HepG2 (cell line): ENCODE data around the gene DNMT1. TPM values are rescaled to one million over a fixed set of nuclear protein-coding genes. Genes with fewer than 3 reads are reported as not detected.

Source experiments
- BHLHE40 ChIP-seq: IDR thresholded peaks from 2 replicates; pipeline ENCODE4 v1.6.1; 2011; ENCODE audit warnings: low read length, improper control_type of control experiment
- CCDC6 ChIP-seq: sonication (generic); formaldehyde crosslinking; IDR thresholded peaks from 2 replicates; pipeline ENCODE4 v1.8.1; 2022; ENCODE audit warnings: mild to moderate bottlenecking, missing genetic modification reagents, moderate library complexity
- ETV5 ChIP-seq: IDR thresholded peaks from 2 replicates; pipeline ENCODE4 v1.6.1; 2018; ENCODE audit warnings: missing biosample characterization, missing genetic modification reagents, inconsistent platforms, borderline replicate concordance
- FOXJ3 ChIP-seq: sonication (generic); formaldehyde crosslinking; IDR thresholded peaks from 2 replicates; pipeline ENCODE4 v1.4.0; 2020; ENCODE audit warnings: missing genetic modification reagents, mild to moderate bottlenecking, borderline replicate concordance
- HOXA9 ChIP-seq: sonication (generic); formaldehyde crosslinking; IDR thresholded peaks from 2 replicates; pipeline ENCODE4 v1.8.1; 2022; ENCODE audit warnings: missing genetic modification reagents, mild to moderate bottlenecking, moderate library complexity, borderline replicate concordance
- MTA3 ChIP-seq: sonication (generic); formaldehyde crosslinking; IDR thresholded peaks from 2 replicates; pipeline ENCODE4 v1.4.0; 2020; ENCODE audit warnings: missing genetic modification reagents
- MZF1 ChIP-seq: sonication (generic); formaldehyde crosslinking; IDR thresholded peaks from 2 replicates; pipeline ENCODE4 v1.8.1; 2023; ENCODE audit warnings: mild to moderate bottlenecking, missing genetic modification reagents, borderline replicate concordance
- PHF21A ChIP-seq: sonication (generic); formaldehyde crosslinking; IDR thresholded peaks from 2 replicates; pipeline ENCODE4 v1.5.0; 2020; ENCODE audit warnings: mild to moderate bottlenecking, missing genetic modification reagents
- PITX1 ChIP-seq: sonication (generic); formaldehyde crosslinking; IDR thresholded peaks from 2 replicates; pipeline ENCODE4 v1.5.1; 2020; ENCODE audit warnings: mild to moderate bottlenecking, missing genetic modification reagents
- RBAK ChIP-seq: sonication (generic); formaldehyde crosslinking; IDR thresholded peaks from 2 replicates; pipeline ENCODE4 v1.5.1; 2020; ENCODE audit warnings: mild to moderate bottlenecking, missing genetic modification reagents
- SAFB2 ChIP-seq: sonication (generic); formaldehyde crosslinking; IDR thresholded peaks from 2 replicates; pipeline ENCODE4 v1.5.1; 2020; ENCODE audit warnings: missing genetic modification reagents, low read depth, mild to moderate bottlenecking, borderline replicate concordance
- SRSF4 ChIP-seq: fragments of 200-400 bp; formaldehyde crosslinking; IDR thresholded peaks from one replicate; pipeline ENCODE4 v1.6.1; 2018; ENCODE audit warnings: mild to moderate bottlenecking, low read depth, low read length, moderate library complexity; ENCODE audit not compliant: poor library complexity, severe bottlenecking
- TEAD2 ChIP-seq: sonication (generic); formaldehyde crosslinking; IDR thresholded peaks from 2 replicates; pipeline ENCODE4 v1.9.0; 2021; ENCODE audit warnings: missing genetic modification reagents
- TMF1 ChIP-seq: sonication (generic); formaldehyde crosslinking; IDR thresholded peaks from 2 replicates; pipeline ENCODE4 v1.8.1; 2022; ENCODE audit warnings: low read depth, missing genetic modification reagents
- TOE1 ChIP-seq: sonication (generic); formaldehyde crosslinking; IDR thresholded peaks from 2 replicates; pipeline ENCODE4 v1.4.0; 2020; ENCODE audit warnings: mild to moderate bottlenecking, missing genetic modification reagents
- ZC3H13 ChIP-seq: sonication (generic); formaldehyde crosslinking; IDR thresholded peaks from 2 replicates; pipeline ENCODE4 v1.8.1; 2023; ENCODE audit warnings: mild to moderate bottlenecking, missing genetic modification reagents, moderate library complexity
- ZFY ChIP-seq: sonication (generic); formaldehyde crosslinking; IDR thresholded peaks from 2 replicates; pipeline ENCODE4 v1.4.0; 2020; ENCODE audit warnings: missing genetic modification reagents
- ZNF296 ChIP-seq: sonication (generic); formaldehyde crosslinking; conservative IDR thresholded peaks from 2 replicates; pipeline ENCODE4 v1.5.0; 2020; ENCODE audit warnings: mild to moderate bottlenecking, missing genetic modification reagents
- ZNF33A ChIP-seq: sonication (generic); formaldehyde crosslinking; IDR thresholded peaks from 2 replicates; pipeline ENCODE4 v1.5.1; 2020; ENCODE audit warnings: missing genetic modification reagents, mild to moderate bottlenecking, moderate library complexity, borderline replicate concordance
- ZNF652 ChIP-seq: IDR thresholded peaks from 2 replicates; pipeline ENCODE4 v1.6.1; 2016; ENCODE audit warnings: low read depth, borderline replicate concordance
- ZNF724P ChIP-seq: sonication (generic); formaldehyde crosslinking; IDR thresholded peaks from 2 replicates; pipeline ENCODE4 v1.8.0; 2022; ENCODE audit warnings: missing genetic modification reagents, borderline replicate concordance
- polyA plus RNA-seq, 8 experiments: library from polyadenylated mRNA; depleted of rRNA in 3 of 8; stranded (reverse) in 7 of 8; unstranded in 1 of 8; fragments of >200 nt; fragmentation: Illumina TruSeq in 4 of 8; extraction: Trizol in 4 of 8; gene quantifications; 2 replicates each; pipeline versions ENCODE4 v1.2.1 to v1.2.3, GENCODE V29; 2011 to 2016; ENCODE audit warnings: low read depth in 4 of 8, missing spikeins in 1 of 8, mixed read lengths in 1 of 8; ENCODE audit not compliant: insufficient read depth in 1 of 8
- total RNA-seq, 5 experiments: library from RNA; depleted of rRNA; stranded (reverse); fragments of >200 nt; fragmentation: Illumina TruSeq; extraction: Trizol; gene quantifications; 2 replicates each; pipeline ENCODE4 v1.2.3, GENCODE V29; 2016; ENCODE audit warnings: low read depth in 1 of 5
- TF ChIP-seq, protein P1 (sequence below): sonication (generic); formaldehyde crosslinking; IDR thresholded peaks from 2 replicates; pipeline ENCODE4 v1.4.0; 2020; ENCODE audit warnings: mild to moderate bottlenecking, missing genetic modification reagents
- TF ChIP-seq, protein P2 (sequence below): sonication (generic); formaldehyde crosslinking; IDR thresholded peaks from 2 replicates; pipeline ENCODE4 v1.5.0; 2020; ENCODE audit warnings: mild to moderate bottlenecking, low read depth, missing genetic modification reagents, borderline replicate concordance
- TF ChIP-seq, protein P3 (sequence below), 2 experiments: IDR thresholded peaks; 2 replicates each; pipeline ENCODE4 v1.6.1; 2011 to 2012; ENCODE audit warnings: low read length in 2 of 2, borderline replicate concordance in 1 of 2, low read depth in 1 of 2, mild to moderate bottlenecking in 1 of 2, moderate library complexity in 1 of 2
- TF ChIP-seq, protein P4 (sequence below): IDR thresholded peaks from 2 replicates; pipeline ENCODE4 v1.6.1; 2018; ENCODE audit warnings: missing genetic modification reagents

DNMT1 gene
- total and polyA plus RNA-seq, 2 of the 13 experiments (the other 11 are each of a cell fraction or from before 2014, with no cell fraction given) = 31.2 to 91.1 TPM

DNA sequence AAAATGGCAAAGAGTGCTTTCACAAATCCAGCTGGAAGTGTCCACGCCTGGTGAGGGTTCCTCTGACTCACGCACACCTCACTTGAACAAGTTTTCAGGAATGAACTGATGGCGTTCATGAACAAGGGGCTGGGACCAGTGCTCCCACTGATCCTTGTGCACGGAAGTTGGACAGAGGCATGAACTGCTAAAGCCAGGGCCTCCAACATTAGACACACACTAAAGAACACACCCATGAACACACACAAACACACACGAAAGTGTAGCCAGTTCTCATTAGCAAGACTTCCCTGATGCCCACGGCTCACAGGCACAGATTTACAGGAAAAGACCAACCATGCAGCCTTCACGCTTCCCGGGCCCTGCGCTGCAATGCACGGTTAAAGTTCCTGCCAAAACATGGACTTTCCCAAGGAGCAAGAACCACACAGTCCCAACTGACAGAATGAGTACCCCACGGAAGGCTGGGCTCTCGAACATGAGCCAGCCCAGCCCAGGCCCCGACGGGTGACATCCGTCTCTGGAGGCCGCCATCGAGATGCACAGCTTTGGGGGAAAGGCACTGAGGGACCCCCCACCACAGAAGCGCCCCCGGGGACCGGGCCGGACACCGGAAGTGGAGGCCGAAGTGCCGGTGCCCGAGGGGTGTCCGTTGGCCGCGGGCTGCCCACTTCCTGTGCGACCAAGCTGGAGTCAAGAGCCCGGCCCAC is 808 bp downstream of the DNMT1 start (continued):
- TF ChIP-seq ETV5 (CRISPR knock-in tag) (no peak; the same call in 1 of the 2 replicates), ZFY (CRISPR knock-in tag) (peak; percentile 74; the same call in 1 of the 2 replicates), RBAK (CRISPR knock-in tag) (no peak), PHF21A (CRISPR knock-in tag) (no peak), FOXJ3 (CRISPR knock-in tag) (peak; percentile 42; the same call in 1 of the 2 replicates), HOXA9 (CRISPR knock-in tag) (0 out of 2 replicates have a peak, but pooled peaks have one; percentile 19), ZC3H13 (CRISPR knock-in tag) (no peak), TEAD2 (CRISPR knock-in tag) (no peak), SAFB2 (no peak), TOE1 (no peak; the same call in 1 of the 2 replicates), SRSF4 (no peak), ZNF652 (CRISPR knock-in tag) (no peak), PITX1 (no peak), CCDC6 (CRISPR knock-in tag) (no peak), BHLHE40 (no peak), ZNF724P (CRISPR knock-in tag) (no peak), ZNF33A (CRISPR knock-in tag) (no peak), MTA3 (no peak), TMF1 (CRISPR knock-in tag) (no peak), ZNF296 (CRISPR knock-in tag) (0 out of 2 replicates have a peak, but pooled peaks have one; percentile 26), MZF1 (CRISPR knock-in tag) (no peak)
- TF ChIP-seq, protein P1, sequence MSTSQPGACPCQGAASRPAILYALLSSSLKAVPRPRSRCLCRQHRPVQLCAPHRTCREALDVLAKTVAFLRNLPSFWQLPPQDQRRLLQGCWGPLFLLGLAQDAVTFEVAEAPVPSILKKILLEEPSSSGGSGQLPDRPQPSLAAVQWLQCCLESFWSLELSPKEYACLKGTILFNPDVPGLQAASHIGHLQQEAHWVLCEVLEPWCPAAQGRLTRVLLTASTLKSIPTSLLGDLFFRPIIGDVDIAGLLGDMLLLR = no peak
- TF ChIP-seq, protein P2, sequence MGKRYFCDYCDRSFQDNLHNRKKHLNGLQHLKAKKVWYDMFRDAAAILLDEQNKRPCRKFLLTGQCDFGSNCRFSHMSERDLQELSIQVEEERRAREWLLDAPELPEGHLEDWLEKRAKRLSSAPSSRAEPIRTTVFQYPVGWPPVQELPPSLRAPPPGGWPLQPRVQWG = no peak; the same call in 1 of the 2 replicates
- TF ChIP-seq, protein P3, sequence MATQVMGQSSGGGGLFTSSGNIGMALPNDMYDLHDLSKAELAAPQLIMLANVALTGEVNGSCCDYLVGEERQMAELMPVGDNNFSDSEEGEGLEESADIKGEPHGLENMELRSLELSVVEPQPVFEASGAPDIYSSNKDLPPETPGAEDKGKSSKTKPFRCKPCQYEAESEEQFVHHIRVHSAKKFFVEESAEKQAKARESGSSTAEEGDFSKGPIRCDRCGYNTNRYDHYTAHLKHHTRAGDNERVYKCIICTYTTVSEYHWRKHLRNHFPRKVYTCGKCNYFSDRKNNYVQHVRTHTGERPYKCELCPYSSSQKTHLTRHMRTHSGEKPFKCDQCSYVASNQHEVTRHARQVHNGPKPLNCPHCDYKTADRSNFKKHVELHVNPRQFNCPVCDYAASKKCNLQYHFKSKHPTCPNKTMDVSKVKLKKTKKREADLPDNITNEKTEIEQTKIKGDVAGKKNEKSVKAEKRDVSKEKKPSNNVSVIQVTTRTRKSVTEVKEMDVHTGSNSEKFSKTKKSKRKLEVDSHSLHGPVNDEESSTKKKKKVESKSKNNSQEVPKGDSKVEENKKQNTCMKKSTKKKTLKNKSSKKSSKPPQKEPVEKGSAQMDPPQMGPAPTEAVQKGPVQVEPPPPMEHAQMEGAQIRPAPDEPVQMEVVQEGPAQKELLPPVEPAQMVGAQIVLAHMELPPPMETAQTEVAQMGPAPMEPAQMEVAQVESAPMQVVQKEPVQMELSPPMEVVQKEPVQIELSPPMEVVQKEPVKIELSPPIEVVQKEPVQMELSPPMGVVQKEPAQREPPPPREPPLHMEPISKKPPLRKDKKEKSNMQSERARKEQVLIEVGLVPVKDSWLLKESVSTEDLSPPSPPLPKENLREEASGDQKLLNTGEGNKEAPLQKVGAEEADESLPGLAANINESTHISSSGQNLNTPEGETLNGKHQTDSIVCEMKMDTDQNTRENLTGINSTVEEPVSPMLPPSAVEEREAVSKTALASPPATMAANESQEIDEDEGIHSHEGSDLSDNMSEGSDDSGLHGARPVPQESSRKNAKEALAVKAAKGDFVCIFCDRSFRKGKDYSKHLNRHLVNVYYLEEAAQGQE (IDR thresholded peaks at IDR 0.05; ENCODE audit: borderline replicate concordance in 1 of 2, low read depth in 1 of 2, low read length in 2 of 2) = no peak
- TF ChIP-seq, protein P4, sequence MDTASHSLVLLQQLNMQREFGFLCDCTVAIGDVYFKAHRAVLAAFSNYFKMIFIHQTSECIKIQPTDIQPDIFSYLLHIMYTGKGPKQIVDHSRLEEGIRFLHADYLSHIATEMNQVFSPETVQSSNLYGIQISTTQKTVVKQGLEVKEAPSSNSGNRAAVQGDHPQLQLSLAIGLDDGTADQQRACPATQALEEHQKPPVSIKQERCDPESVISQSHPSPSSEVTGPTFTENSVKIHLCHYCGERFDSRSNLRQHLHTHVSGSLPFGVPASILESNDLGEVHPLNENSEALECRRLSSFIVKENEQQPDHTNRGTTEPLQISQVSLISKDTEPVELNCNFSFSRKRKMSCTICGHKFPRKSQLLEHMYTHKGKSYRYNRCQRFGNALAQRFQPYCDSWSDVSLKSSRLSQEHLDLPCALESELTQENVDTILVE (CRISPR knock-in tag) = no peak
